ENCODE measurements around the gene KLF15. TPM values are rescaled to one million over a fixed set of nuclear protein-coding genes. Genes with fewer than 3 reads are reported as not detected.
"Not testable (repeated sequence)": the region's sequence is repeated elsewhere in the genome, so short reads cannot be mapped to it uniquely, and the experiment has no call there.

The KLF15 gene
- polyA plus RNA-seq, 2 donors, result 5.0 to 8.2 TPM

DNA sequence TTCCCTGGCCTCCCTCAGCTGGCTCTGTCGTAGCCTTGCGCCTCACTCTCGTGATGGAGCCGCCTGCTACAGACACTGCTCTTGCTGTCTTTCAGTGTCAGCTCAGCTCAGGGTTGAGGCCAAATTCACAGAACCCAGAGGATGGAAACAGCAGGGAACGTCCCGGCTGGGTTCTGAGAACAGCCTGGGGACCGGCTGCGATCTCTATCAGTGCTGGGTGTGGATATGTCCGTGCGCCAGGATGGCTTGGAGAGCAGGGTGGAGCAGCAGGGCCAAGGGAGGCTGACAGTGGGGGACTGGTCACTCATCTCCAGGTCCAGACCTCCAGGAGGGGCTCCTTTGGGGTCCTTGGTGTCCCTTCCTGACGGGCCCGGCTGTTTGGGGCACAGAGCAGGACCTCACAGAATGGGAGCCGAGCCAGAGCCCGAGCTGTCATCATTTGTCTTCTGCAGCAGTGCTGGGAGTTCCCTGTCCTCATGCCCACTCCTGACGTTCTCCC, 18.4 kb downstream of the KLF15 start:
- Histone ChIP-seq H3K4me3 (ENCODE audit: low read depth in 1 of 2, low read length in 2 of 2) (no peak overlapping the region), H3K27ac (ENCODE audit: low read depth in 2 of 2, low read length in 1 of 2) (no peak overlapping the region), H3K27me3 (ENCODE audit: control insufficient read depth in 1 of 2, insufficient read depth in 2 of 2, low read length in 2 of 2) (no peaks in the 10 kb centered on the region), H3K9me3 (ENCODE audit: control insufficient read depth in 2 of 2, insufficient read depth in 1 of 2, low read depth in 1 of 2, low read length in 1 of 2) (no peaks in the 10 kb centered on the region), H3K36me3 (ENCODE audit: control insufficient read depth in 2 of 2, insufficient read depth in 2 of 2, low read length in 1 of 2) (no peaks in the 10 kb centered on the region), H3K4me1 (ENCODE audit: control insufficient read depth in 2 of 2, insufficient read depth in 2 of 2, low read length in 1 of 2) (peaks cover 3 to 6% of the 10 kb centered on the region in 2 donors)
- WGBS, 2 donors, result 38 to 49% methylated on average over 13 to 15 of the region's 15 CpGs

- H3K27ac ChIP-seq (ENCODE audit: low read depth in 2 of 2, low read length in 1 of 2), result no peak overlapping the region
- H3K4me3 ChIP-seq (ENCODE audit: low read depth in 1 of 2, low read length in 2 of 2), result no peak overlapping the region
- H3K27me3 ChIP-seq (ENCODE audit: control insufficient read depth in 1 of 2, insufficient read depth in 2 of 2, low read length in 2 of 2), result no peaks in the 10 kb centered on the region
- no peaks in the 10 kb centered on the region for H3K9me3 ChIP-seq (ENCODE audit: control insufficient read depth in 2 of 2, insufficient read depth in 1 of 2, low read depth in 1 of 2, low read length in 1 of 2)
- H3K4me1 ChIP-seq (ENCODE audit: control insufficient read depth in 2 of 2, insufficient read depth in 2 of 2, low read length in 1 of 2), result peaks cover 3 to 6% of the 10 kb centered on the region in 2 donors
- 82 to 84% methylated on average over 11 of the region's 11 CpGs for WGBS, 2 donors
- H3K36me3 ChIP-seq (ENCODE audit: control insufficient read depth in 2 of 2, insufficient read depth in 2 of 2, low read length in 1 of 2), result no peaks in the 10 kb centered on the region
Measured at GRCh38 chr3:126337980-126338651, 19.1 kb downstream of the KLF15 start.

- H3K4me1 ChIP-seq (ENCODE audit: control insufficient read depth in 2 of 2, insufficient read depth in 2 of 2, low read length in 1 of 2); H3K27ac ChIP-seq (ENCODE audit: low read depth in 2 of 2, low read length in 1 of 2); H3K4me3 ChIP-seq (ENCODE audit: low read depth in 1 of 2, low read length in 2 of 2); H3K27me3 ChIP-seq (ENCODE audit: control insufficient read depth in 1 of 2, insufficient read depth in 2 of 2, low read length in 2 of 2); H3K36me3 ChIP-seq (ENCODE audit: control insufficient read depth in 2 of 2, insufficient read depth in 2 of 2, low read length in 1 of 2): not testable (repeated sequence)
- H3K9me3 ChIP-seq (ENCODE audit: control insufficient read depth in 2 of 2, insufficient read depth in 1 of 2, low read depth in 1 of 2, low read length in 1 of 2), result peaks cover 4 to 10% of the 10 kb centered on the region in 2 donors
- 55 to 67% methylated on average over 15 of the region's 15 CpGs for WGBS, 2 donors
Measured at GRCh38 chr3:126331812-126332336, 25.3 kb downstream of the KLF15 start.

GRCh38 chr3:126329927-126330725, 27.1 kb downstream of the KLF15 start:
- Histone ChIP-seq H3K27me3 (ENCODE audit: control insufficient read depth in 1 of 2, insufficient read depth in 2 of 2, low read length in 2 of 2) (no peaks in the 10 kb centered on the region), H3K9me3 (ENCODE audit: control insufficient read depth in 2 of 2, insufficient read depth in 1 of 2, low read depth in 1 of 2, low read length in 1 of 2) (peaks cover 4 to 12% of the 10 kb centered on the region in 2 donors), H3K4me1 (ENCODE audit: control insufficient read depth in 2 of 2, insufficient read depth in 2 of 2, low read length in 1 of 2) (no peaks in the 10 kb centered on the region), H3K4me3 (ENCODE audit: low read depth in 1 of 2, low read length in 2 of 2) (no peak overlapping the region), H3K36me3 (ENCODE audit: control insufficient read depth in 2 of 2, insufficient read depth in 2 of 2, low read length in 1 of 2) (no peaks in the 10 kb centered on the region), H3K27ac (ENCODE audit: low read depth in 2 of 2, low read length in 1 of 2) (no peak overlapping the region)
- 85% methylated on average over 7 of the region's 7 CpGs for WGBS, 2 donors

DNA sequence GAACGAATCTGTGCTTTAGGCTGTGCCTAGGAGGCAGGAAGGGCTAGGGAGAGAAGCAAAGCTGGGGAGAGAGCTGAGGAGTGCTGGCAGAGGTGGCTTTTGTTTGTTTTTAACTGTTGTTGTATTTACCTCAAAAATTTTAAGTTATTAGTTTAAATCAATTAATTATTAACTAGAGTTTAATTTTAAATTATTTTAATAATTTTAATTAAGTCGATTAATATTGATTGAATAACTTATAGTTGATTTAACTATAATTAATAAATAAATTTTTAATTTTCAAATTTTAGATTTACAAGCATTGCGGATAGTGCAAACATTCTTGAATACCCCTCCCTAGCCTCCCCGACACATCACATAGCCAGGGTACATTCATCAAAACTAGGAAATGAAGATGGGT, 30.6 kb downstream of the KLF15 start:
- H3K9me3 ChIP-seq (ENCODE audit: control insufficient read depth in 2 of 2, insufficient read depth in 1 of 2, low read depth in 1 of 2, low read length in 1 of 2), result peaks cover 4 to 12% of the 10 kb centered on the region in 2 donors
- WGBS, 2 donors, result 85 to 86% methylated on average over 4 of the region's 4 CpGs

DNA sequence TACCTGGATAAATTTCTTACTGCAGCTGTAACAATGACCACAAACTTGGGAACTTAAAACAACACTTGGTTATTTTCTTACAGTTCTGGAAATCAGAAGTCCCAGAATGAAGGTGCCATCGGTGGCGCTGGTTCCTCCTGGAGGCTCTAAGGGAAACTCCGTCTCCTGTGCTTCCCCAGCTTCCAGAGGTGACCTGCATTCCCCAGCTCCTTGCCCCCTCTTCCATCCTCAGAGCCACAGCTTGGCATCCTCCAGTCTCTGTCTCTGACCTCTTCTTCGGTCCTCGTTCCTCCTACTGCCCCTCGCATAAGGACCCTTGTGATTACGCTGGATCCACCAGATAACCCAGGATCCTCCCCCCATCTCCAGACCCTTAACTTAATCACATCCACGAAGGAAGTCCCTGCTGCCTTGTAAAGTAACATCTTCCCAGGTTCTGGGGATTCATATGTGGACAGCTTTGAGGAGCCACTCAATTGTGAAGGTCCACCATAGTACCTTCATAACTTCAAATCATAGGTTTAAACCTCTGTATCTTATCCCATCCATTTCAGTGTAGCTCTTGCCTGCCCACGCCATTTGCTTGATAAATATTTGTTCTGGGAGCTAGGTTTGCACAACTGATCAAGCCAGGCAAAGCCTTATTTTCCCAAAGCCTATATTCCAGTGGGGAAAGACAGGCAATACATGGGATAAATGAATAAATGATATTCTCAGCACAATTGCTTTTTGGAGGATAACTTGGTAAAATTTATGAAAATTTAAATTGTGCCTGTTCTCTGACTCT, 34.8 kb downstream of the KLF15 start:
- WGBS, 2 donors, result 75% methylated on average over 9 of the region's 9 CpGs
- Histone ChIP-seq H3K36me3 (ENCODE audit: control insufficient read depth in 2 of 2, insufficient read depth in 2 of 2, low read length in 1 of 2) (no peaks in the 10 kb centered on the region), H3K9me3 (ENCODE audit: control insufficient read depth in 2 of 2, insufficient read depth in 1 of 2, low read depth in 1 of 2, low read length in 1 of 2) (peaks cover 0 to 4% of the 10 kb centered on the region in 2 donors), H3K4me1 (ENCODE audit: control insufficient read depth in 2 of 2, insufficient read depth in 2 of 2, low read length in 1 of 2) (no peaks in the 10 kb centered on the region), H3K27ac (ENCODE audit: low read depth in 2 of 2, low read length in 1 of 2) (no peak overlapping the region), H3K4me3 (ENCODE audit: low read depth in 1 of 2, low read length in 2 of 2) (no peak overlapping the region), H3K27me3 (ENCODE audit: control insufficient read depth in 1 of 2, insufficient read depth in 2 of 2, low read length in 2 of 2) (no peaks in the 10 kb centered on the region)

More for the DNA sequence above, 30.6 kb downstream of the KLF15 start:
- Histone ChIP-seq H3K4me1 (ENCODE audit: control insufficient read depth in 2 of 2, insufficient read depth in 2 of 2, low read length in 1 of 2) (no peaks in the 10 kb centered on the region), H3K36me3 (ENCODE audit: control insufficient read depth in 2 of 2, insufficient read depth in 2 of 2, low read length in 1 of 2) (no peaks in the 10 kb centered on the region), H3K27me3 (ENCODE audit: control insufficient read depth in 1 of 2, insufficient read depth in 2 of 2, low read length in 2 of 2) (no peaks in the 10 kb centered on the region), H3K27ac (ENCODE audit: low read depth in 2 of 2, low read length in 1 of 2) (no peak overlapping the region), H3K4me3 (ENCODE audit: low read depth in 1 of 2, low read length in 2 of 2) (no peak overlapping the region)

- Histone ChIP-seq H3K9me3 (ENCODE audit: control insufficient read depth in 2 of 2, insufficient read depth in 1 of 2, low read depth in 1 of 2, low read length in 1 of 2) (peaks cover 0 to 1% of the 10 kb centered on the region in 2 donors), H3K4me3 (ENCODE audit: low read depth in 1 of 2, low read length in 2 of 2) (no peak overlapping the region), H3K27ac (ENCODE audit: low read depth in 2 of 2, low read length in 1 of 2) (no peak overlapping the region), H3K4me1 (ENCODE audit: control insufficient read depth in 2 of 2, insufficient read depth in 2 of 2, low read length in 1 of 2) (no peaks in the 10 kb centered on the region), H3K27me3 (ENCODE audit: control insufficient read depth in 1 of 2, insufficient read depth in 2 of 2, low read length in 2 of 2) (no peaks in the 10 kb centered on the region), H3K36me3 (ENCODE audit: control insufficient read depth in 2 of 2, insufficient read depth in 2 of 2, low read length in 1 of 2) (no peaks in the 10 kb centered on the region)
- 78 to 81% methylated on average over 9 of the region's 9 CpGs for WGBS, 2 donors
Measured at GRCh38 chr3:126321490-126321889, 35.7 kb downstream of the KLF15 start.

DNA sequence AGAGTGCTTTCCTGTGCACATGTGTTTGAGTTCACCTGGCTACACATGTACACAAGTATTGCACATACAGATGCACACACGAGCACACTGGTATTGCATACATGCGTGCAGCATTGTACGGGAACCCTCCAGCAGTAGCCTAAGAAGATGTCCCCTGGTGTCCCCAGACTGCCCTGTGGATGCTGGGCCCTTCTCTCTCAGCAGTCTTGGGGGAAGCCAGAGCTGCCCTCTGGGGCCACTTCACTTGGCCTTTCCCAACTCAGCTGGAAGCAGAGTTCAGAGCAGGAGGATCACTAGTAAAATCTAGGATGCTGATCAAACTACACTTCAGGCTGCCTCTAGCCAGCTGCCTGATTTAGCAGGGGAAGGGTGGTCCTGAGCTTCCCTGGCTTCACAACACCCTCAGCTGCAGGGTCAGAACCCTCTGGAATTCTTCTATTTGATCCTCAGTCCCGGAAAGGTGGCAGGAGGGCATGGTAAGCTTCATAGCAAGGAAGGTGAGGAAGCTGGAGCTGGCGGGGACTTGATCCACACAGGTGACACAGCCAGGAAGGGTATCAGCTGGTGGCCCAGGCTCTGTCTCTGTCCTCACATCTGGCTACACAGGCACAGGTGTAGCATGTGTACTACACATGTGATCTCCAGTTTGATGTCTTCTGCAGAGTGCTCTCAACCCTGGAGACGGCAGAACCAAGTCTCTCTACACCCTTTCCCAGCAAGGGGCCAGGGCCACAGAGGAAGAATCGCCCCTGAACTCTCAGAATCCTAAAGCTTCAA, 36.5 kb downstream of the KLF15 start:
- WGBS, 2 donors, result 82 to 83% methylated on average over 7 of the region's 7 CpGs
- Histone ChIP-seq H3K27me3 (ENCODE audit: control insufficient read depth in 1 of 2, insufficient read depth in 2 of 2, low read length in 2 of 2) (no peaks in the 10 kb centered on the region), H3K27ac (ENCODE audit: low read depth in 2 of 2, low read length in 1 of 2) (no peak overlapping the region), H3K4me3 (ENCODE audit: low read depth in 1 of 2, low read length in 2 of 2) (no peak overlapping the region), H3K9me3 (ENCODE audit: control insufficient read depth in 2 of 2, insufficient read depth in 1 of 2, low read depth in 1 of 2, low read length in 1 of 2) (no peaks in the 10 kb centered on the region), H3K36me3 (ENCODE audit: control insufficient read depth in 2 of 2, insufficient read depth in 2 of 2, low read length in 1 of 2) (no peaks in the 10 kb centered on the region), H3K4me1 (ENCODE audit: control insufficient read depth in 2 of 2, insufficient read depth in 2 of 2, low read length in 1 of 2) (no peaks in the 10 kb centered on the region)
